ENCODE measurements around the gene ARSJ. TPM values are rescaled to one million over a fixed set of nuclear protein-coding genes. Genes with fewer than 3 reads are reported as not detected.

ARSJ gene
- total and polyA plus RNA-seq, 7 donors = 0.03 to 0.35 (median 0.21) TPM

DNA sequence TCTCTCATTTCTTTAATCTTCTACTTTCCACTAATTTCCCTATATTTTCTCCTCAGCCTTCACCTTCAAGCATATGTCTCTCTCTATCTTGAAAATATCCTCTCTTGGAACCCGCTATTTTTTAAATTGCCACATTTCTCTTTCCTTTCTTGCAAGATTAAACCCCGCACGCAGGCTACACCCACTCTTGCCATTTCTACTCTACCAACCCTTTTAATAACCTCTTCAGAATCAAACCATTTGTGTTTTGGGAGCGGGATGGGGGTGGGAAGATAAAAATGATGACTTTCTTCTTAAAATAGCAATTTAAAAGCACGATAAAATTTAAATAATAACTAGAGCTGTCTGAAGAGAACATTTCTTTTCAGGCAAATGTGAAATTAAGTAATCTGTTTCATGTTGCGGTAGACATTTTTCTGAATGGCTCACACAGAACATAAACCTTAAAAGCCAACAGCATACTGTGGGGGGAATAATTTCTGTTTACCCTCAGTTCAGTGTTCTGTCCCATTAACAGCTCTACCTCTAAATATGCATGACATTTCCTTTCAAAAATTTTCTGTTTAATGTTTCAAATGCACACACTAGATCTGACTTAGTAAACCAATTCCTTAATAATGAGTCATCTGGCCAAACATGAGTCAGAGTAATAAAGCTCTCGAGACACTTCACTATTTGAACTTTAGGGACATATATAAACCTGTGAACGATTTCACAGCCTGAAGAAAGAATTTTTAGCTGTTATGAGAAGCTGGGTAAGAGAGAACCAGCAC lies 20.5 kb downstream of the ARSJ start:
- no peaks in the 10 kb centered on the region for H3K4me1 ChIP-seq
- H3K27me3 ChIP-seq (ENCODE audit: insufficient read depth in 3 of 3, low read length in 2 of 3) = no peaks in the 10 kb centered on the region
- no peak for DNase-seq
- intact Hi-C loops (cut with DNase I) = no loop called here
- H3K36me3 ChIP-seq (ENCODE audit: insufficient read depth in 1 of 2, low read depth in 1 of 2) = no peaks in the 10 kb centered on the region
- no peaks in the 10 kb centered on the region for H3K9me3 ChIP-seq
- no peak overlapping the region for H3K4me3 ChIP-seq
- WGBS, 3 donors = 51 to 65% (median 60%) methylated on average over 8 of the region's 8 CpGs
- H3K27ac ChIP-seq = no peak overlapping the region
- TF ChIP-seq, protein P1, sequence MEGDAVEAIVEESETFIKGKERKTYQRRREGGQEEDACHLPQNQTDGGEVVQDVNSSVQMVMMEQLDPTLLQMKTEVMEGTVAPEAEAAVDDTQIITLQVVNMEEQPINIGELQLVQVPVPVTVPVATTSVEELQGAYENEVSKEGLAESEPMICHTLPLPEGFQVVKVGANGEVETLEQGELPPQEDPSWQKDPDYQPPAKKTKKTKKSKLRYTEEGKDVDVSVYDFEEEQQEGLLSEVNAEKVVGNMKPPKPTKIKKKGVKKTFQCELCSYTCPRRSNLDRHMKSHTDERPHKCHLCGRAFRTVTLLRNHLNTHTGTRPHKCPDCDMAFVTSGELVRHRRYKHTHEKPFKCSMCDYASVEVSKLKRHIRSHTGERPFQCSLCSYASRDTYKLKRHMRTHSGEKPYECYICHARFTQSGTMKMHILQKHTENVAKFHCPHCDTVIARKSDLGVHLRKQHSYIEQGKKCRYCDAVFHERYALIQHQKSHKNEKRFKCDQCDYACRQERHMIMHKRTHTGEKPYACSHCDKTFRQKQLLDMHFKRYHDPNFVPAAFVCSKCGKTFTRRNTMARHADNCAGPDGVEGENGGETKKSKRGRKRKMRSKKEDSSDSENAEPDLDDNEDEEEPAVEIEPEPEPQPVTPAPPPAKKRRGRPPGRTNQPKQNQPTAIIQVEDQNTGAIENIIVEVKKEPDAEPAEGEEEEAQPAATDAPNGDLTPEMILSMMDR (IDR thresholded peaks at IDR 0.05) = no peak
- peak in 1 of 4 donors; percentile 34 for ATAC-seq

DNA sequence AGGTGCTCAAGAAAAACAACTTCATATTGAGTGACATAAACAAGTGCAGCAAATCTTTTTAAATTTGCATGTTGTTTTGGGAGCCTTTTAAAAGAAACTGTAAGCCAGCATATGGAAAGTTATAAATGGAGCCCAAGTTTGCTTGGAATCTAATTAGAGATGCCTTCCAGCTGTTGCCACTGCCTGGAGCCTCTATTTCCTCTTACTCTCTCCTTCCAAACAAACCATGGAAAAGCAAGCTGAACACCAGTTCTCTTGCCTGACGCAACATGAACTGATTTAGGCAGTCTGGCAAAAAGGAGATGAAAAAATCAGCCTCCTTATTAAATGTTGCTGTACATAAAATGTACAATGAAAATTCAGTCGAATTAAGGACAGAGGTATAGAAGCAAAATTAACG lies 21.5 kb downstream of the ARSJ start:
- no peaks in the 10 kb centered on the region for H3K36me3 ChIP-seq (ENCODE audit: insufficient read depth in 1 of 2, low read depth in 1 of 2)
- no peaks in the 10 kb centered on the region for H3K27me3 ChIP-seq (ENCODE audit: insufficient read depth in 3 of 3, low read length in 2 of 3)
- ATAC-seq (no peak), DNase-seq (no peak)
- H3K27ac ChIP-seq = no peak overlapping the region
- intact Hi-C loops (cut with DNase I) = no loop called here
- H3K4me1 ChIP-seq = no peaks in the 10 kb centered on the region
- 67 to 69% (median 68%) methylated on average over 3 of the region's 3 CpGs for WGBS, 3 donors
- no peak overlapping the region for H3K4me3 ChIP-seq
- TF ChIP-seq, protein P1 (IDR thresholded peaks at IDR 0.05) = no peak
- no peaks in the 10 kb centered on the region for H3K9me3 ChIP-seq

DNA sequence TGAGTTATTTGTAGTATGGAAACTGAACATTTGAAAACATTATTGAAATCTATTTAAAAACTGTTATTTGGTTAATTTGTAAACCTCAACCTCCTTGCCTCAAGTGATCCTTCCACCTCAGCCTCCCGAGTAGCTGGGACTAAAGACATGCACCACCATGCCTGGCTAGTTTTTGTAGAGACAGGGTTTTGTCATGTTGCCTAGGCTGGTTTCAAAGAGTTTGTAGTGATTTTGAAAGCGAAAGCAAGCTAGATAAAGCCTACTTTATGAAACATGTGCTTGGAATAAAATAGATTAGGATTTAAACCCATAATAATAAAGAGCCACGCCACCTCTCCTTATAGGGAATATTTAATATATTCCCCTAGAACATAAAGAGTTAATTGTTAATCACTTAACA lies 23.5 kb downstream of the ARSJ start:
- intact Hi-C loops (cut with DNase I) = no loop called here
- TF ChIP-seq, protein P1 (IDR thresholded peaks at IDR 0.05) = no peak
- H3K4me3 ChIP-seq = no peak overlapping the region
- ATAC-seq (no peak), DNase-seq (no peak)
- H3K27ac ChIP-seq = no peak overlapping the region
- H3K4me1 ChIP-seq = no peaks in the 10 kb centered on the region
- 88 to 92% (median 89%) methylated on average over 3 of the region's 3 CpGs for WGBS, 3 donors
- no peaks in the 10 kb centered on the region for H3K27me3 ChIP-seq (ENCODE audit: insufficient read depth in 3 of 3, low read length in 2 of 3)
- H3K36me3 ChIP-seq (ENCODE audit: insufficient read depth in 1 of 2, low read depth in 1 of 2) = no peaks in the 10 kb centered on the region
- H3K9me3 ChIP-seq = no peaks in the 10 kb centered on the region

DNA sequence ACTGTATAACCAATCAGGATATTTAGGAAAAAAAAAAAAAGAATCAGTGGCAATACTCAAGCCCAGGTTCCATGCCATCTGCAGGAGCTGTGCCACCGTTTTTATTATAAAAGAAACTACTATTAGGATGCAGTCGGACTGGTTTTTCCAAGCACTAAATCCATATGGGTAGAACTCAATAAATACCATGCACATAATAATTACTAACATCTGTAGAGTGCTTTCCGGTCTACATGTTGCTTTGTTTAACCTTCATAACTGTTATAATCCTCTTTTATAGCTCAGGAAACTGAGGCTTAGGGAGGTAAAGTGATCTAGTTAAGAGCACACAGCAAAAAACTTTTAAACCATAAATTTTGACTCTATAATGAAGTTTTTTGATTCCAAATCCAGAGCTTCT lies 24.0 kb downstream of the ARSJ start:
- no peak overlapping the region for H3K4me3 ChIP-seq
- no peak for DNase-seq
- 81 to 88% (median 84%) methylated on average over 3 of the region's 3 CpGs for WGBS, 3 donors
- ATAC-seq = no peak
- TF ChIP-seq, protein P1 (IDR thresholded peaks at IDR 0.05) = no peak
- intact Hi-C loops (cut with DNase I) = no loop called here
- H3K36me3 ChIP-seq (ENCODE audit: insufficient read depth in 1 of 2, low read depth in 1 of 2) = no peaks in the 10 kb centered on the region
- no peaks in the 10 kb centered on the region for H3K9me3 ChIP-seq
- no peaks in the 10 kb centered on the region for H3K27me3 ChIP-seq (ENCODE audit: insufficient read depth in 3 of 3, low read length in 2 of 3)
- no peaks in the 10 kb centered on the region for H3K4me1 ChIP-seq
- no peak overlapping the region for H3K27ac ChIP-seq

DNA sequence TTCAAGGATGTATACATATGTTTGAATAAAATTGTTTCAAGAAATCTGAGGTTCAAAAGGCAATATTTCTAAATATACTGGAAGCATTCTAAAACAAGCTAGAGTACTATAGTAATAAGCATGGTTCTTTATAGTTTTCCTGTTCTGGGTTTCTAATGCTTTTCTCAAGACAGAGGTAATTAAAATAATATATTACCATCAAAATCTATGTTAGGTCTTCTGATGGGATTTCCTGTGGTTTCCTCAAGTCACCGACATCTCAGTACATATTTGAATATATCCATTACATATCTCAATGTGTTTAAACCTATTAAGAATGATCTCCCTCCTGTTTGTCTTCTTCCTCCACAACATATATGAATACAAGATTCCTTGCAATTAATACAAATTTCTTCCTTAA lies 25.6 kb downstream of the ARSJ start:
- Histone ChIP-seq H3K4me3 (no peak overlapping the region), H3K4me1 (no peaks in the 10 kb centered on the region), H3K27me3 (ENCODE audit: insufficient read depth in 3 of 3, low read length in 2 of 3) (no peaks in the 10 kb centered on the region), H3K9me3 (no peaks in the 10 kb centered on the region), H3K36me3 (ENCODE audit: insufficient read depth in 1 of 2, low read depth in 1 of 2) (no peaks in the 10 kb centered on the region), H3K27ac (no peak overlapping the region)
- no peak for DNase-seq
- TF ChIP-seq, protein P1 (IDR thresholded peaks at IDR 0.05) = no peak
- ATAC-seq = no peak
- WGBS, 3 donors = 82 to 89% (median 83%) methylated on average over 1 of the region's 1 CpG
- intact Hi-C loops (cut with DNase I) = no loop called here

Measured in psoas muscle (tissue), 8 donors.